Measurements from ENCODE around the gene NDUFC2.
"Not testable (repeated sequence)": the region's sequence is repeated elsewhere in the genome, so short reads cannot be mapped to it uniquely, and the experiment has no call there.

NDUFC2 gene

DNA sequence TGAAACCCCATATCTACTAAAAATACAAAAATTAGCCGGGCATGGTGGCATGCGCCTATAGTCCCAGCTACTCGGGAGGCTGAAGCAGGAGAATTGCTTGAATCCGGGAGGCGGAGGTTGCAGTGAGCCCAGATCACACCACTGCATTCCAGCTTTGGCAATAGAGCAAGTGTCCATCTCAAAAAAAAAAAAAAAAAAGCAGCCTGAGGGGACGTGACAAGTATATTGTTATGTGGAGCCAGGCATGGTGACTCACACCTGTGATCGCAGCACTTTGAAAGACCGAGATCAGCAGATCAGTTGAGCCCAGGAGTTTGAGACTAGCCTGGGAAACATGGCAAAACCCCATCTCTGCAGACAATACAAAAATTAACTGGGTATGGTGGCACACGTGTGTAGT is 51.2 kb downstream of the NDUFC2 start:
- not testable (repeated sequence) for DNase-seq

DNA sequence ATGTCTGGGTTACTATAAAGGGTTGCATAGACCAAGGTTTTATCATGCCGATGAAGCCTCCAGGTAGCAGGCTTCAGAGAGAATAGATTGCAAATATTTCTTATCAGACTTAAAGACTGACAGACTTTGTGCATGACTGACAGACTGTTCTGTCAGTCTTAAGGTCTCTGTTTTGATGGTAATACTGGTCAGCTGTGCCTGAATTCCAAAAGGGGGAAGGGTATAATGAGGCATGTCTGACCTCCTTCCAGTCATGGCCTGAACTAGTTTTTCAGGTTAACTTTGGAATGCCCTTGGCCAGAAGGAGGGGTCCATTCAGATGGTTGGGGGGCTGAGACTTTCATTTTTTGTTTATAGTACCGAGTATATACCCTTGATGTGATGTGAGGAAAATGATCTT is 51.9 kb downstream of the NDUFC2 start:
- DNase-seq = no peak

DNA sequence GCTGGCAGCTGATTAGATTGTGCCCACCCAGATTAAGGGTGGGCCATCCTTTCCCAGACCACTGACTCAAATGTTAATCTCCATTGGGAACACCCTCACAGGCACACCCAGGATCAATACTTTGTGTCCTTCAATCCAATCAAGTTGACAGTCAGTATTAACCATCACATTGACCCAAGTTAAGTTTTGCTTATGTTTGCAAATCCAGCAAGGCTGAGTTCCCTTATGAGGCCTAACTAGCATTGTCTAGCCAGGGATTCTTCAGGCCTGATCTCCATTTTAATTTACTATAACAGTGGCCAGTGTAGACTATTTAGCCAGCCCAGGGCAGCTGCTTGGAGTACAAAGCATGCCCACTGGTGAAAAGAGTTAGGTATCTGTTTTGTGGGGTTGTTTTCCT is 54.3 kb downstream of the NDUFC2 start:
- DNase-seq = no peak

DNA sequence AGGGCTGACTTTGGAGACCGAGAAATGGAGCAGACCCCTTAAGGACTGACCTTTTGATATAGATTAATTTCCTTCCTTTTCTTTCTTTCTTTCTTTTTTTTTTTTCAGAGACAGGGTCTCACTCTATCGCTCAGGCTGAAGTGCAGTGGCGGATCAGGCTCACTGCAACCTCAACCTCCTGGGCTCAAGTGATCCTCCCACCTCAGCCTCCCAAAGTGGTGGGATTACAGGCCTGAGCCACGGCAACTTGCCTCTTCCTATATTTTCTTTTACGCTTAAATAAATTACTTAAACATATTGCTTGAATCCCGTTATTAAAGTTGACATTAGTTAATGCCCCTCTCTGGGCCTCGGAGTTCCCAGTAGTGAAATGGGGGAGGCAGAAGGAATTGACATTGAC is 56.2 kb downstream of the NDUFC2 start:
- DNase-seq = no peak

DNA sequence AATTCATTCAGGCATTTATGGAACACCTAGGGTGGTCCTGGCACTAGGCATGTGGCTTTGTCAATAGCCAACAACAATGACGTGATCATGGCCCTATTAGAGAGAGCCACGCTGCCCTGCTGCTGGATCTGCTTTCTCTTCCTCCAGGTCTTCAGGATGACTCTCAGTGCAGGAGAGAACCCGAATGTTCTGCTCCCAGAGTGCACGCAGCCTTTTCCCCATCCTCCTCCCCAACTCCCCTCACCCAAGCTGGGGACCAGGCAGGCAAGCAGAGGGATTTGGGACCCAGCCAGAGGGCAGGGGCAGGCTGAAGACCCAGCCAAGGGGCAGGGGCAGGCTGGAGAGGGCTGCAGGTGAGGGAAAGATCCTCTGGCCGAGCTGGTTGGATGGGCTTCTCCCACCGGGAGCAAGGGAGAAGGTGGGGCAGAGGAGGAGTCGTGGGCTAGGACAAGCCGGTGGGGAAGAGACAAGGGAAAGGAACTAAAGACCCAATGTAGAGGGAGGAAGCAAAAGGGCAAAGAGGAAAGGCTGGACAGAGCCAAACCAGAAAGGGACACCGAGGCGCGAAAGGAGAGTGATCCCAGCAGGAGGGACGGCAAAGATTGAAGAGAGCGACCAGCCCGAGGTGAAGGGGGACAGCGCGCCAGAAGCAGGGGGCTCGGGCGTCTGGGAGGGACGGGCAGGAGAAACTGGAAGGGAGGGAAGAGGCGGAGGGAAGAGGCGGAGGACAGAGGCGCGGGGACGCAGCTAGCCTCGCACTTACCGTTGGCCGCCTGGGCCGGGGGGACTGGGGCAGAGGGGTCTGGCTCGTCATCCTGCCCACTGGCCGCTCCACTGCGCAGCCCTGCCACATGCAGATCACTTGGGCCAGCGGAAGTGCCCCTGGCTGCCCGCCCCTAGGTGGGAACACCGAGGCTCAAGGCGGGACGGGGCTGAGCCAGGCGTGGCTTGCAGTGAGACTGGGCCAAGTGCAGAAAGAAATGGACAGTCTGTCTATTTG is 57.0 kb downstream of the NDUFC2 start, which contains the start of gene KCTD14:
TSS of gene KCTD14 (minus strand) at position 880 of the 1,000 bp plus-strand sequence. CDS start at position 853, 27 bp downstream.
- DNase-seq = no peak

DNA sequence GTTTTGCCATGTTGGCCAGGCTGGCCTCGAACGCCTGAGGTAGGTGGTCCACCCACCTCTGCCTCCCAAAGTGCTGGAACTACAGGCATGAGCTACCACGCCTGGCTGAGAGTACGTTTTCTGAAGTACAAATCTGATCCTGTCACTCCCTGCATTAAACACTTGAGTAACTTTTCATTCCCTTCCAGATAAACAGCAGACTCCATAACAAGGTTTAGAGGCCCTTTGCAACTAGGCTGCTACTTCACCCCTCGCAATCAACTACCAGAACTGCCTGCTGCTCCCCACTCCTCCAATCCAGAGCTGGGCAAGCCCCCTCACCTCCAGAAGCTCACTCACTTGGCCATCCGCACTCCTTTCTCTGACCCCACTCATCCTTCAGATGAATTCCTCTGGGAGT is 58.1 kb downstream of the NDUFC2 start:
- no peak for DNase-seq

DNA sequence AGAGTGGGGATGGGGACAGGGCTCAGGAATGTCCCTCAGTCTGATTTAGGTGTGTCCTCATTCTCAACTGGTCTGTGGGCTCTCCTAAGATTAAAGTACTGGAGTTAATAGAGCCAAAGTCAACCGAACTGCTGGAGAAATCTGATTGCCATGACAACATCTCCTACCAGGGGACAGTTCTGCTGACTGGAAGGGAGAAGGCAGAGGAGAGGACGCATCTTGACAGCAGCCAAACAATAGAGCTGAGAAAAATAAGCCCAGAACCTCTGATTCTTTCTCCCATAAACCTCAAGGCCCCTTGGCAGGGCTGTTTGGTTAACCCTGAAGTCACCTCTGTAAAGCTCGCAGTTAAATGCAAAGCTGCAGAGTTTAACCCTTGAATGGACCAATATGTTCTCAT is 59.4 kb downstream of the NDUFC2 start:
- DNase-seq = no peak

DNA sequence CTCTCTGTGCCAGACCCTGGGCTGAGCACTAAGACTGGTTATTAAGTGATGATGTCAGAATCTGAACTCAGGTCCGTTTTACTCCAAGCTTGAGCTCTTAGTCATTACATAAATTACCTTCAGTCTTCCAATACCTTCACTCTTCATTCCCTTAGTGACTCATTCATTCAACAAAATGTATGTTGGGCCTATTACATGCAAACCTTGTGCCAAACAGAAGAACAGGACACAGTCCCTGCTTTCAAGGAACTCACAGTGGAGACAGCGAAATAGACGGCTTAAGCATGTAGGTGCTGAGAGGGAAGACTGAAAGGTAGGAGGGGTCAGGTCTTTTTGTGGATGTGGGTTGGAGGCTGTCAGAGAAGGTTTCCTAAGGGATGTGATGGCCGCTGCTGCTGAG is 59.9 kb downstream of the NDUFC2 start:
- no peak for DNase-seq
